Activated CD4-positive, alpha-beta memory T cell treated with anti-CD3 and anti-CD28 coated beads, Interleukin-2, amount 10 ng/mL, durations not matched to agents 7 days and 5 days (primary cell): ENCODE measurements around the gene C13orf46. TPM values are rescaled to one million over a fixed set of nuclear protein-coding genes. Genes with fewer than 3 reads are reported as not detected.

ENCODE experiments used
- CTCF ChIA-PET: fragments of 350-600 bp; sonication (Branson Sonifier 250); formaldehyde crosslinking; loops from one replicate; lab custom pipeline; 2021; ENCODE audit warnings: antibody characterized with exemption, inconsistent platforms; lab: Charles Lee
- POLR2A ChIA-PET: fragments of 350-600 bp; sonication (Branson Sonifier 250); formaldehyde crosslinking; loops from one replicate; lab custom pipeline; 2021; ENCODE audit warnings: antibody characterized with exemption; lab: Charles Lee
- DNase-seq: peaks from one replicate; pipeline ENCODE4 v3.0.0-alpha.2; 2020
- H3K27ac Mint-ChIP-seq: one replicate; pipeline ENCODE4 v1.8.0; 2021; ENCODE audit warnings: mild to moderate bottlenecking, mixed read lengths
- H3K27me3 Mint-ChIP-seq: one replicate; pipeline ENCODE4 v1.8.0; 2021; ENCODE audit warnings: mixed read lengths
- H3K36me3 Mint-ChIP-seq: one replicate; pipeline ENCODE4 v1.8.0; 2021; ENCODE audit warnings: low read depth, mixed read lengths
- H3K4me1 Mint-ChIP-seq: one replicate; pipeline ENCODE4 v1.8.0; 2021; ENCODE audit warnings: mixed read lengths
- H3K4me3 Mint-ChIP-seq: one replicate; pipeline ENCODE4 v1.8.0; 2021; ENCODE audit warnings: mild to moderate bottlenecking, mixed read lengths
- H3K9me3 Mint-ChIP-seq: one replicate; pipeline ENCODE4 v1.8.0; 2021; ENCODE audit warnings: mixed read lengths
- total RNA-seq, 2 experiments: library from RNA; stranded (reverse); gene quantifications; one replicate each; pipeline ENCODE4 v1.2.3, GENCODE V29; 2021

Gene C13orf46
- total RNA-seq, 2 experiments from 2014 or later = 2.5 to 2.9 TPM

GRCh38 chr13:113948034-113948742 lies 25.7 kb downstream of the C13orf46 start:
- Mint-ChIP-seq H3K4me1 (peaks cover 4% of the 10 kb centered on the region), H3K36me3 (no peaks in the 10 kb centered on the region), H3K4me3 (no peak overlapping the region), H3K9me3 (no peaks in the 10 kb centered on the region), H3K27ac (no peak overlapping the region), H3K27me3 (no peaks in the 10 kb centered on the region)
- ChIA-PET POLR2A (no interaction called here), CTCF (no interaction called here)
- no peak for DNase-seq

GRCh38 chr13:113947311-113948033 lies 26.4 kb downstream of the C13orf46 start:
- CTCF ChIA-PET = interaction anchor here (1.3 kb wide), 1 partner anchor 124 kb away, joined by 3 read pairs; no protein-coding TSS in a partner anchor
- Mint-ChIP-seq H3K27ac (no peak overlapping the region), H3K4me1 (peaks cover 4% of the 10 kb centered on the region), H3K9me3 (no peaks in the 10 kb centered on the region), H3K36me3 (no peaks in the 10 kb centered on the region), H3K4me3 (no peak overlapping the region), H3K27me3 (no peaks in the 10 kb centered on the region)
- DNase-seq = no peak
- POLR2A ChIA-PET = no interaction called here

DNA sequence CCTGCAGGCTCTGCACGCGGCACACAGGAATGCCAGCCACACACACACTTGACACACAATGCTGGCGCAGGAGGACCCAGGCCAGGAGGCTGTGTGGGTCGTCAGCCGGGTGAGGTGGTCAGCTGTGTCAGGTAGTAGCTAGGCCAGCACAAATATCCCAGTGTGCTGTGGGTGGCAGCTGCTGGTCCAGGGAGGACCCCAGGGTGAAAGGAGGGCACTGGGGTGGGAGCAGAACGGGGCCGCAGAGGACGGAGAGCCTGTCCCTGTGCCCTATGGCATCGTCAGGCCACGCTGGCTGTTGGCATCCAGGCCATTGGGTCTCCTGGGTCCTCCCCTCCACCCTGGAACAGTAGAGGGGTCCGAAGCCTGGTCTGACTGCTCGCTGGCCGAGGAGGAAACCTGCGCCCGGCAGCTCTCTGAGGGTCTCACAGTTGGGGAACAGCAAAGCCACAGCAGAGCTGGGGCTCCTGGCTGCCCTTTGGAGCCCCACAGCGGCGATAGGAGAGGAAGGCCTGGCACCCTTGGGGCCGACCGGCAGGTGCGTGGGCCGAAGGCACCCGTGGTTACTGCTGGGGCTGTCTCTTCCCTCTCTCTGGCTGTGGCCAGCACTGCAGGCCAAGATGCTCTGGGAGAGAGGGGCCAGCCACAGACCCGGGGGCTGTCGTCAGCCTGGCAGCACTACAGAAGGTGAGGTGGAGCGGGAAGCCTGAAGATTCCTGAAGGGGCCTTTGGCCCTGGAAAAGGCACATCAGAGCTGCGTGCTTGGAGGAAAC lies 27.3 kb downstream of the C13orf46 start:
- Mint-ChIP-seq H3K36me3 (no peaks in the 10 kb centered on the region), H3K9me3 (no peaks in the 10 kb centered on the region), H3K27ac (no peak overlapping the region), H3K27me3 (no peaks in the 10 kb centered on the region), H3K4me3 (no peak overlapping the region), H3K4me1 (peaks cover under 1% of the 10 kb centered on the region)
- DNase-seq = no peak
- CTCF ChIA-PET = interaction anchor here (1.3 kb wide), 1 partner anchor 123 kb away, joined by 3 read pairs; no protein-coding TSS in a partner anchor
- POLR2A ChIA-PET = no interaction called here

DNA sequence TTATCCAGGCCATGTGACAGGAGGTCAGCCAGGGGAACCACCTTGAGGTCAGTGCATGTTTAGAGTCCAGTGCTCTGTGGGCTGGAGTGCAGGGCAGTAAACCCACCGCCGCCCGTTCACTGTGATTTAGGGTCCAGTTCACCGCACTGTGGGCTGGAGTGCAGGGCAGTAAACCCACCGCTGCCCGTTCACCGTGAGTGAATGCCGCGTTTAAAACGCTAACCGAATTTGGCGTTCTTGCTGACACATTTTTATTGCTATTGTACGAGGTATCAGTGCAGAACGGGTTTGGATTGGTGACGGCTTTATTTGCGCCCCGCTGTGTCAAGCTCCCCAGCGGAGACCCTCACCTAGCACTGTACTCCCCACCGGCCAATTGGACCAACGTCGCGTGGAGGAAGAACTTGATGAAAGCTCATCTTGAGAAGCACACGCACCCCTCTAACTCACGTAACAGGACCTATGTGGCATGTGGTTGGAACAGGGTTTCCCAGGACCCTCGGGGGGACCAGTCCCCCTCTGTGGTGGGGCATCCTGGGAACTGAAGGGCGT lies 27.9 kb downstream of the C13orf46 start:
- no peaks in the 10 kb centered on the region for H3K27me3 Mint-ChIP-seq
- H3K27ac Mint-ChIP-seq = no peak overlapping the region
- H3K9me3 Mint-ChIP-seq = no peaks in the 10 kb centered on the region
- no peak overlapping the region for H3K4me3 Mint-ChIP-seq
- no peaks in the 10 kb centered on the region for H3K4me1 Mint-ChIP-seq
- ChIA-PET POLR2A (no interaction called here), CTCF (no interaction called here)
- H3K36me3 Mint-ChIP-seq = no peaks in the 10 kb centered on the region
- DNase-seq = no peak

DNA sequence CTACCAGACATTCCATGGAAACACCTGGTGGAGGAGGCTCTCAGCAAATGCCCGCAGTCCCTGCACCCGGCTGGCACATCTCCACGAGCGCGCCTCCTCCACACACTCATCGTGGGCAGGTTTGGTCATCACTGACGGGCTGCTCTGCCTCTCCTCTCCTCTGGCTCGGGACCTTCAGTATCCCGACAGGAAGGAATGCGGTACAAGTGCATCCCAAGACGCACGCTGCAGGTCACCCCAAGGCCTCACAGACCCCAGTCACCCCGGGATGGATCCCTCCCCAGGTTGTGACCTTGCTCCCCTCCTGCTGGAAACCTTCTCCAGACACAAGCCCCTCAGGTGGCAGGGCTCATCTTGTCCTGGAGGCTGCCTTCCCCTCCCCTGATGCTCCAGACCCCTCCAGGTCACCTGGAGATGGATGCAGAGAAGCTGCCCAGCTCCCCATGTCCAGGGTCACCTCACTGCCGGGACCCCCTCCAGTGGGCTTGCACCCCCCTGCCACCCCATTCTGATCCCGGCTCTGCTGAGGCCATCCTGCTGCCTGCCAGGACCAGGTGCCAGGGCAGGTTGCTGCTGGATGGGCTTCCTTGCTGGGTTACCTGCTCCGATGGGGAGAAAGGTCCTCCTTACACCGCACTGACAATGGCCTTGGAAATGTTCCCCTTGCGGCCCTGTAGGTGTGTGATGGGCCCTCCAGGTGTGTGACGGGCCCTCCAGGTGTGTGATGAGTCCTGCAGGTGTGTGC lies 29.9 kb downstream of the C13orf46 start:
- Mint-ChIP-seq H3K4me1 (no peaks in the 10 kb centered on the region), H3K27ac (no peak overlapping the region), H3K4me3 (no peak overlapping the region), H3K36me3 (no peaks in the 10 kb centered on the region), H3K9me3 (no peaks in the 10 kb centered on the region), H3K27me3 (no peaks in the 10 kb centered on the region)
- no peak for DNase-seq
- CTCF ChIA-PET = no interaction called here
- POLR2A ChIA-PET = no interaction called here

GRCh38 chr13:113942591-113943103 lies 31.2 kb downstream of the C13orf46 start:
- no peaks in the 10 kb centered on the region for H3K9me3 Mint-ChIP-seq

GRCh38 chr13:113941571-113942191 lies 32.2 kb downstream of the C13orf46 start:
- Mint-ChIP-seq H3K9me3 (no peaks in the 10 kb centered on the region), H3K27me3 (peaks cover 2% of the 10 kb centered on the region), H3K4me1 (no peaks in the 10 kb centered on the region), H3K4me3 (no peak overlapping the region), H3K27ac (no peak overlapping the region), H3K36me3 (no peaks in the 10 kb centered on the region)
- no peak for DNase-seq
- CTCF ChIA-PET = no interaction called here
- POLR2A ChIA-PET = no interaction called here

More at GRCh38 chr13:113942591-113943103, 31.2 kb downstream of the C13orf46 start:
- no peaks in the 10 kb centered on the region for H3K36me3 Mint-ChIP-seq
- ChIA-PET CTCF (no interaction called here), POLR2A (no interaction called here)
- H3K27ac Mint-ChIP-seq = no peak overlapping the region
- DNase-seq = no peak
- no peak overlapping the region for H3K4me3 Mint-ChIP-seq
- no peaks in the 10 kb centered on the region for H3K4me1 Mint-ChIP-seq
- no peaks in the 10 kb centered on the region for H3K27me3 Mint-ChIP-seq

DNA sequence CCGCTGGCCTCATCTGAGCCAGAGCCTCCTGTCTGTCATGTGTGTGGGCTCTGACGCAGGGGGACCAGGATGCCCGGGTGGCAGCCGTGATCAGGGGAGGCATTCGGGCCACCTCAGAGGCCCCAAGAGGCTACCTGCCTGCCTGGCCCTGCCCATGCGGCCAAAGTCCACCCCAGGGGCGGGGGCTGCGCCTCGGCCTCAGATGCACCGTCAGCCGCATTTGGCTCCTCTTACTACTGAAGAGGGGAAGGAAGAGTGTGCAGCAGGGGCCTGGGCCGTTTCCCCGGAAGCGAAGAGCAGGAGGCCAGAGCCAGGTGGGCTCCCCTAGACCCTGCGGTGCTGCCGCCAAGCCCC lies 34.0 kb downstream of the C13orf46 start:
- Mint-ChIP-seq H3K27me3 (peaks cover 5% of the 10 kb centered on the region), H3K4me1 (no peaks in the 10 kb centered on the region), H3K4me3 (no peak overlapping the region), H3K36me3 (no peaks in the 10 kb centered on the region), H3K9me3 (no peaks in the 10 kb centered on the region), H3K27ac (no peak overlapping the region)
- POLR2A ChIA-PET = no interaction called here
- CTCF ChIA-PET = no interaction called here
- no peak for DNase-seq

- Mint-ChIP-seq H3K27ac (no peak overlapping the region), H3K4me1 (no peaks in the 10 kb centered on the region), H3K9me3 (no peaks in the 10 kb centered on the region), H3K27me3 (peaks cover 5% of the 10 kb centered on the region), H3K36me3 (no peaks in the 10 kb centered on the region), H3K4me3 (no peak overlapping the region)
- ChIA-PET CTCF (no interaction called here), POLR2A (no interaction called here)
- DNase-seq = no peak
Observed at GRCh38 chr13:113939129-113939943, 34.5 kb downstream of the C13orf46 start.

GRCh38 chr13:113938716-113939115 lies 35.2 kb downstream of the C13orf46 start:
- H3K9me3 Mint-ChIP-seq = no peaks in the 10 kb centered on the region
- DNase-seq = no peak
- H3K4me3 Mint-ChIP-seq = no peak overlapping the region
- H3K27ac Mint-ChIP-seq = no peak overlapping the region
- ChIA-PET POLR2A (no interaction called here), CTCF (no interaction called here)
- no peaks in the 10 kb centered on the region for H3K36me3 Mint-ChIP-seq
- peaks cover 8% of the 10 kb centered on the region for H3K27me3 Mint-ChIP-seq
- no peaks in the 10 kb centered on the region for H3K4me1 Mint-ChIP-seq

- no peak for DNase-seq
- Mint-ChIP-seq H3K9me3 (no peaks in the 10 kb centered on the region), H3K27ac (no peak overlapping the region), H3K4me1 (no peaks in the 10 kb centered on the region), H3K27me3 (peaks cover 11% of the 10 kb centered on the region), H3K36me3 (no peaks in the 10 kb centered on the region), H3K4me3 (no peak overlapping the region)
- POLR2A ChIA-PET = no interaction called here
- CTCF ChIA-PET = no interaction called here
Observed at GRCh38 chr13:113938246-113938645, 35.6 kb downstream of the C13orf46 start.
